ENCODE measurements around the gene ARHGAP31.

Gene ARHGAP31

GRCh38 chr3:119437691-119438258 lies 143.6 kb downstream of the ARHGAP31 start:
- no peak for DNase-seq (ENCODE audit: low read depth)

DNA sequence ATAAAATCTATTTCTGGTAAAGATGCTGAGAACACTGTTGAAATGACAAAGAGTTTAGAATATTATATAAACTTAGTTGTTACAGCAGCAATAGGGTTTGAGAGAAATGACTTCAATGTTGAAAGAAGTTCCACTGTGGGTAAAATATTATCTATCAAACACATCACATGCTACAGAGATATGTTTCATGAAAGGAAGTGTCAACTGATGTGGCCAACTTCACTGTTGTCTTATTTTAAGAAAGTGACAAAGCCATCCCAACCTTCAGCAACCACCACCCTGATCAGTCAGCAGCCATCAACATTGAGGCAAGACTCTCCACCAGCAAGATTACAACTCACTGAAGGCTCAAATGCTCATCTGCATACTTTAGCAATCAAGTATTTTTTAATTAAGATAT lies 149.0 kb downstream of the ARHGAP31 start:
- DNase-seq (ENCODE audit: low read depth), result no peak

DNA sequence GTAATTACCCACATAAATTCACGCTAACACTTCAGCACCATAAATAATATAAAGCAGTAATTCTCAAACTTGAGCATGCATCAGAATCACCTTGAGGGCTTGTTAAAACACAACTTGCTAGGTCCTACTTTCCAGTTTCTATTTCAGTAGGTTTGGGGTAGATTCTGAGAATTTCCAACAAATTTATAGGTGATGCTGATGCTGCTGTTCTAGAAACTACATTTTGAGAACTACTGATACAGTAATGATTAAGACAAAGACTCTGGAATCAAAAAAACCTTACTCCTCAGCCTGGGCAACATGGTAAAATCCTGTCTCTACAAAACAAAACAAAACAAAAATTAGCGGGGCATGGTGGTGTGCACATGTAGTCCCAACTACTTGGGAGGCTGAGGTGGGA lies 150.4 kb downstream of the ARHGAP31 start:
- DNase-seq (ENCODE audit: low read depth), result no peak

DNA sequence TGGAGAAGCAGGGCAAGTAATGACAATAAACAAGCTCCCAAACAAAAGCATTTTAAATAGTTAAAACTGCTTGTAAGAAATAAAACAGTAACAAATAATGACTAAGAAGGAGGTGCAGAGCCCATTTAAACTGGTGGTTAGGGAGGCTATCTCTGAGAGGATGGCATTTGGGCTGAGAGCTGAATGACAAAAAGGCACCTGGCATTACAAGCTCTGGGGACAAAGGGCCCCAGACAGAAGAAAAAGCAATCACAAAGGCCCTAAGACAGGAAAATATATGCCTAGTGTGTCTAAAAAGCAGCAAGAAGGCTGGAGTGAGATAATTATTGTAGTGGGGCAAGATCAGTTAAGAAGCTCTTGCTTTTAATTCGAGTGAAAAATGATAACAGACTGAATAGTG lies 159.6 kb downstream of the ARHGAP31 start:
- DNase-seq (ENCODE audit: low read depth), result no peak

GRCh38 chr3:119456469-119456868 lies 162.3 kb downstream of the ARHGAP31 start:
- no peak for DNase-seq (ENCODE audit: low read depth)

GRCh38 chr3:119457246-119457645 lies 163.1 kb downstream of the ARHGAP31 start:
- no peak for DNase-seq (ENCODE audit: low read depth)

DNA sequence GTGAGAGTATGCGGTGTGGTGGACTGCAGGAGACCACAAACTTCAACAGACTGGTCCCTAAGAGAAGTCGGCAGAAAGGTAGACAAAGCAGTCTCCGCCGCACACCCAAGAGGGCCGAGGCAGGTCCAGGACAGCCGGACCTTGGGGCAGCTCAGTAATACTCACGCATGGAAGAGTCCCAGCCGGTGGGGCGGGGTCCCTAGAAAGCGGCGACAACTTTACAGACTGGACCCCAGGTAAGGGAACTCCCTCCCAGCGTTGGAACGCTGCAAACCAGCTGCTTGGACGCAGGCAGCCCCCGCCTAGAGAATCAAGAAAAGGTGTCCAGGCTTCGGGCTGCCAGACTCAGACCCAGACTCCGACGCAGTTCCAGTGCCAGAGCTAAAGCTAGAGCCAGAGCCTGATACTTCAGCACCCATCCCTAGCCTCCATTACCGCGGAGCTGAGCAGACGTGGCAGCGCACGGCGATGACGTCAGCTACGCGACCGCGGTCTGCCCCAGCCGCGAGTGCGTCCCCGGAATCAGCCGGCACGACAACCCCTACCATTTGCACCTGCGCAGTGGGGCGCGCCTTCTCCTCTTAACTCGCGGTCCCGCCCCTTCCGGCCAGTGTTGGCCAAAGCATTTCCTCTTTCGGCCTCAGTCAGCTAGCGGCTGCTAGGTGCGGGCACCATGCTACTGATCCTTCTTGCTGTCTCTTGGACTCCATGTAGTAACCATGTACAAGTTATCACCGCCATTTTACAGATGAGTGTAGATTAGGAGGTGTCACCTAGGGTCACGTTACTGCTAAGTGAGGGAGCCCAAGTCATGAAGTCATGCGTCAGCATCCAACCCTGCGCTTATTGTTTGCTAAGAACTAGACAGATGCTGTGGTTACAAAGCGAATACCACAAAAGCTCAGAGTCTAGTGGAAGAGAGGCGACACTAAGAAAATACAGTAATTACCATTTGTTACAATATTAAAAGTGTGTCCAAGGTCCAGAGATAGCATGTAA lies 169.3 kb downstream of the ARHGAP31 start, which contains the start of gene TMEM39A:
Gene TMEM39A (minus strand): TSS at position 445 of the 999 bp plus-strand sequence. CDS start 1,541 bp downstream, outside the sequence.
- DNase-seq (ENCODE audit: low read depth), result peak; percentile 99

- DNase-seq (ENCODE audit: low read depth), result no peak
Measured at GRCh38 chr3:119468041-119468440, 173.9 kb downstream of the ARHGAP31 start.

DNA sequence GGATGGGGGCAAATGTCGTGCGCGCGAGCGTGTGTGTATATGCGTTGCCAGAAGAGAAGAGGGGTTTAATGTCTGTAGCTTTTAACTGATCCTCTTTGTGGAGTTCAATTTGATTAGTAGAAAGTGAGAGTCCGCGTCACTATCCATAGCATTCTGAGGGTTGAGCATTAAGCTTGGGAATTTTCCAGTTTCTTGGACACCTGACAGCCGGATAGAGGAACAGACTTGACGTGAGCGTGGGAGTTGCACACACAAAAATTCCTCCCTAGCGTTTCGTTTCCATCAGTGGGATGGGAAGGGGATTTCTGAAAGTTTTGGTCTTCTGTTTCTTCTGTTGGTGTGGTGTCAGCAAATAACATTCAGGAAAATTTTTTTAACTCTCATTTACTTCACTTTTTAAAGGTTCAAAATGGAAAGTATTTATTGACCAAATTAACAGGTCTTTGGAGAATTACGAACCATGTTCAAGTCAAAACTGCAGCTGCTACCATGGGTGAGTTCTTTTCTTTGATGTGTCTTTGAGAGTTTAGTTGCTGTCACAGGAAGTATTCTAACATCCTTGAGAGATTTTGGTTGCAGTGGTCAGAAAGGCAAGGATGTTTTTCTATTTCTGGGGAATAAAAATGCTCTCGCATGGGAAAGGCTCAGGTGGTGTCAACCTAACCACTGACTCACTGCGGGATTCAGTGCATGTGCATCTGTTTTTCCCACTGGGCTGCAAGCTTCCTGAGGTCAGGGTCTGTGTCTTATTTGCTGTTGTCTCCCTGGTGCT lies 175.4 kb downstream of the ARHGAP31 start:
- no peak for DNase-seq (ENCODE audit: low read depth)

All from stimulated activated CD8-positive, alpha-beta memory T cell treated with anti-CD3 and anti-CD28 coated beads, Interleukin-7, amount 100 ng/mL, for 24 hours (primary cell).